HepG2 (cell line): ENCODE data around the gene SLC9C2. TPM values are rescaled to one million over a fixed set of nuclear protein-coding genes. Genes with fewer than 3 reads are reported as not detected.

ENCODE experiments used
- ARID2 ChIP-seq: sonication (generic); formaldehyde crosslinking; IDR thresholded peaks from 2 replicates; pipeline ENCODE4 v1.8.1; 2022; ENCODE audit warnings: mild to moderate bottlenecking, missing genetic modification reagents, borderline replicate concordance
- ATF5 ChIP-seq: sonication (generic); formaldehyde crosslinking; IDR thresholded peaks from 2 replicates; pipeline ENCODE4 v1.4.0; 2020; ENCODE audit warnings: mild to moderate bottlenecking, low read depth, missing genetic modification reagents
- BATF2 ChIP-seq: sonication (generic); formaldehyde crosslinking; IDR thresholded peaks from 2 replicates; pipeline ENCODE4 v1.8.0; 2022; ENCODE audit warnings: mild to moderate bottlenecking, missing genetic modification reagents, moderate library complexity
- CBFB ChIP-seq: sonication (generic); formaldehyde crosslinking; IDR thresholded peaks from 2 replicates; pipeline ENCODE4 v1.4.0; 2020; ENCODE audit warnings: missing genetic modification reagents
- CHD2 ChIP-seq: IDR thresholded peaks from 2 replicates; pipeline ENCODE4 v1.6.1; 2011; ENCODE audit warnings: low read depth, low read length, improper control_type of control experiment
- EP300 ChIP-seq, 3 experiments: sonication (generic) in 1 of 3; formaldehyde crosslinking in 1 of 3; IDR thresholded peaks; 2 replicates each; pipeline versions ENCODE4 v1.5.1 to v1.6.1; 2011 to 2020; ENCODE audit warnings: low read depth in 2 of 3, low read length in 2 of 3, borderline replicate concordance in 1 of 3, improper control_type of control experiment in 1 of 3, mild to moderate bottlenecking in 1 of 3, missing genetic modification reagents in 1 of 3, moderate library complexity in 1 of 3
- EZH2 ChIP-seq: conservative IDR thresholded peaks from 2 replicates; pipeline ENCODE4 v1.6.1; 2012; ENCODE audit warnings: mild to moderate bottlenecking, low read depth, low read length, moderate library complexity
- HMGXB4 ChIP-seq, 2 experiments: sonication (generic) in 1 of 2; formaldehyde crosslinking in 1 of 2; IDR thresholded peaks; 2 replicates each; pipeline versions ENCODE4 v1.4.0 to v1.6.1; 2018 to 2020; ENCODE audit warnings: missing genetic modification reagents in 2 of 2, borderline replicate concordance in 1 of 2, low read depth in 1 of 2, mild to moderate bottlenecking in 1 of 2, missing biosample characterization in 1 of 2
- KMT2A ChIP-seq: sonication (generic); formaldehyde crosslinking; IDR thresholded peaks from 2 replicates; pipeline ENCODE4 v1.4.0; 2020; ENCODE audit warnings: missing genetic modification reagents
- MAFK ChIP-seq, 2 experiments: IDR thresholded peaks in 1 of 2; conservative IDR thresholded peaks in 1 of 2; 2 replicates each; pipeline ENCODE4 v1.6.1; 2011; ENCODE audit warnings: improper control_type of control experiment in 2 of 2, low read length in 2 of 2
- NONO ChIP-seq, 2 experiments: fragments of 450-650 bp in 1 of 2; sonication (generic) in 1 of 2; formaldehyde crosslinking in 1 of 2; IDR thresholded peaks in 1 of 2; conservative IDR thresholded peaks in 1 of 2; 2 replicates each; pipeline versions ENCODE4 v1.6.1 to v1.8.0; 2017 to 2022; ENCODE audit warnings: mild to moderate bottlenecking in 1 of 2, missing genetic modification reagents in 1 of 2, moderate library complexity in 1 of 2
- RARA ChIP-seq: IDR thresholded peaks from 2 replicates; pipeline ENCODE4 v1.6.1; 2016; ENCODE audit warnings: missing genetic modification reagents, missing compliant biosample characterization
- REPIN1 ChIP-seq: sonication (generic); formaldehyde crosslinking; IDR thresholded peaks from 2 replicates; pipeline ENCODE4 v1.8.0; 2022; ENCODE audit warnings: missing genetic modification reagents, low read depth, mild to moderate bottlenecking, borderline replicate concordance
- ZBTB49 ChIP-seq: sonication (generic); formaldehyde crosslinking; IDR thresholded peaks from 2 replicates; pipeline ENCODE4 v1.4.0; 2020; ENCODE audit warnings: missing genetic modification reagents, borderline replicate concordance
- ZNF367 ChIP-seq: sonication (generic); formaldehyde crosslinking; IDR thresholded peaks from 2 replicates; pipeline ENCODE4 v1.4.0; 2020; ENCODE audit warnings: missing genetic modification reagents, borderline replicate concordance
- ZNF382 ChIP-seq: sonication (generic); formaldehyde crosslinking; IDR thresholded peaks from 2 replicates; pipeline ENCODE4 v1.5.0; 2020; ENCODE audit warnings: missing genetic modification reagents, mild to moderate bottlenecking, borderline replicate concordance
- ZNF431 ChIP-seq: sonication (generic); formaldehyde crosslinking; IDR thresholded peaks from 2 replicates; pipeline ENCODE4 v1.9.0; 2022; ENCODE audit warnings: missing genetic modification reagents, low read depth, mild to moderate bottlenecking, borderline replicate concordance
- ZNF747 ChIP-seq: sonication (generic); formaldehyde crosslinking; IDR thresholded peaks from 2 replicates; pipeline ENCODE4 v1.8.1; 2023; ENCODE audit warnings: missing genetic modification reagents, mild to moderate bottlenecking, borderline replicate concordance
- ZNF788 ChIP-seq: sonication (generic); formaldehyde crosslinking; IDR thresholded peaks from 2 replicates; pipeline ENCODE4 v1.5.0; 2020; ENCODE audit warnings: mild to moderate bottlenecking, missing genetic modification reagents, borderline replicate concordance
- polyA plus RNA-seq, 8 experiments: library from polyadenylated mRNA; depleted of rRNA in 3 of 8; stranded (reverse) in 7 of 8; unstranded in 1 of 8; fragments of >200 nt; fragmentation: Illumina TruSeq in 4 of 8; extraction: Trizol in 4 of 8; gene quantifications; 2 replicates each; pipeline versions ENCODE4 v1.2.1 to v1.2.3, GENCODE V29; 2011 to 2016; ENCODE audit warnings: low read depth in 4 of 8, missing spikeins in 1 of 8, mixed read lengths in 1 of 8; ENCODE audit not compliant: insufficient read depth in 1 of 8
- total RNA-seq, 5 experiments: library from RNA; depleted of rRNA; stranded (reverse); fragments of >200 nt; fragmentation: Illumina TruSeq; extraction: Trizol; gene quantifications; 2 replicates each; pipeline ENCODE4 v1.2.3, GENCODE V29; 2016; ENCODE audit warnings: low read depth in 1 of 5

SLC9C2 gene
- total and polyA plus RNA-seq, 2 of the 13 experiments (the other 11 are each of a cell fraction or from before 2014, with no cell fraction given) = 0.03 TPM; not detected in 1

GRCh38 chr1:173477286-173478093 is 125.4 kb downstream of the SLC9C2 start, which contains the start of gene PRDX6 (continued):
- TF ChIP-seq ZBTB49 (CRISPR knock-in tag) = no peak
- TF ChIP-seq RARA (CRISPR knock-in tag) = no peak
- TF ChIP-seq BATF2 (CRISPR knock-in tag) = peak; percentile 81; the same call in 1 of the 2 replicates
- peak; percentile 29; the same call in 1 of the 2 replicates for TF ChIP-seq ZNF747 (CRISPR knock-in tag)
- peak; percentile 74; the same call in 1 of the 2 replicates for TF ChIP-seq KMT2A (CRISPR knock-in tag)
- TF ChIP-seq NONO (IDR thresholded peaks at IDR 0.05) = no peak
- TF ChIP-seq NONO (CRISPR knock-in tag; conservative IDR thresholded peaks at IDR 0.05) = peak; percentile 48; the same call in 1 of the 2 replicates
- peak; percentile 77; the same call in 1 of the 2 replicates for TF ChIP-seq ATF5 (CRISPR knock-in tag)
- TF ChIP-seq CHD2 = no peak
- TF ChIP-seq EZH2 = no peak
- TF ChIP-seq ZNF367 (CRISPR knock-in tag) = 0 out of 2 replicates have a peak, but pooled peaks have one; percentile 34
- no peak; the same call in 1 of the 2 replicates for TF ChIP-seq ZNF788 (CRISPR knock-in tag)
- TF ChIP-seq ZNF382 (CRISPR knock-in tag) = no peak
- TF ChIP-seq REPIN1 (CRISPR knock-in tag) = peak; percentile 34
- peak; percentile 56; the same call in 1 of the 2 replicates for TF ChIP-seq ZNF431 (CRISPR knock-in tag)
- 0 out of 2 replicates have a peak, but pooled peaks have one; percentile 80 for TF ChIP-seq ARID2 (CRISPR knock-in tag)
- TF ChIP-seq HMGXB4 (CRISPR knock-in tag; IDR thresholded peaks at IDR 0.05; ENCODE audit: borderline replicate concordance in 1 of 2, low read depth in 1 of 2) = peak; percentile 49 to 79; a peak in 3 of 4 replicates
- no peak for TF ChIP-seq MAFK (conservative IDR thresholded peaks at IDR 0.05 in 1 of 2, IDR thresholded peaks at IDR 0.05 in 1 of 2; ENCODE audit: low read length in 2 of 2)
- TF ChIP-seq CBFB (CRISPR knock-in tag) = no peak
- TF ChIP-seq EP300 (IDR thresholded peaks at IDR 0.05; ENCODE audit: low read depth in 2 of 2, low read length in 2 of 2) = no peak
- peak; percentile 21; the same call in 1 of the 2 replicates for TF ChIP-seq EP300 (CRISPR knock-in tag; IDR thresholded peaks at IDR 0.05; ENCODE audit: borderline replicate concordance)
